PC-3 (cell line): ENCODE results near the gene FSCN2. TPM values are rescaled to one million over a fixed set of nuclear protein-coding genes. Genes with fewer than 3 reads are reported as not detected.

Experiments
- ATAC-seq: fragments of 200-7000 bp; cut with Tn5 transposase; 2 replicates; pipeline ENCODE4 v1.9.1; 2020; ENCODE audit warnings: mild to moderate bottlenecking, moderate library complexity
- BruUV-seq: library from RNA; stranded (reverse); fragments of 400-500 nt; replicated peaks from 2 replicates; lab custom pipeline; 2021; lab: Mats Ljungman, UMichigan
- CTCF ChIA-PET: fragments of 300-600 bp; sonication (Branson Sonifier 250); formaldehyde crosslinking; loops from one replicate; lab custom pipeline; 2022; ENCODE audit warnings: antibody characterized with exemption; lab: Charles Lee
- POLR2A ChIA-PET: fragments of 300-600 bp; sonication (Branson Sonifier 250); formaldehyde crosslinking; loops from one replicate; lab custom pipeline; 2022; ENCODE audit warnings: antibody characterized with exemption; ENCODE audit not compliant: unreplicated experiment; lab: Charles Lee
- DNase-seq: peaks from one replicate; pipeline ENCODE4 v3.0.0-alpha.2; 2015
- H2AFZ ChIP-seq: fragments of 300-600 bp; sonication (generic); 2 replicates; pipeline ENCODE4 v1.6.0; 2016; ENCODE audit warnings: antibody characterized with exemption, low read length
- H3F3A ChIP-seq: fragments of 300-600 bp; sonication (generic); one replicate; pipeline ENCODE4 v1.6.0; 2017; ENCODE audit warnings: antibody characterized with exemption, low read length, control low read depth, mild to moderate bottlenecking; ENCODE audit not compliant: unreplicated experiment
- H3K27ac ChIP-seq: fragments of 300-600 bp; sonication (generic); 2 replicates; pipeline ENCODE4 v1.5.1; 2016; ENCODE audit warnings: mild to moderate bottlenecking, low read length
- H3K27me3 ChIP-seq: fragments of 300-600 bp; sonication (generic); 2 replicates; pipeline ENCODE4 v1.6.1; 2016; ENCODE audit warnings: low read length, mixed read lengths
- H3K36me3 ChIP-seq: fragments of 300-600 bp; sonication (generic); 2 replicates; pipeline ENCODE4 v1.6.1; 2016; ENCODE audit warnings: low read depth, mixed run types, low read length, mixed read lengths
- H3K4me1 ChIP-seq: fragments of 300-600 bp; sonication (generic); 2 replicates; pipeline ENCODE4 v1.5.1; 2016; ENCODE audit warnings: low read length; ENCODE audit not compliant: insufficient read depth
- H3K4me2 ChIP-seq: fragments of 300-600 bp; sonication (generic); 2 replicates; pipeline ENCODE4 v1.6.0; 2016; ENCODE audit warnings: low read length
- H3K4me3 ChIP-seq: fragments of 300-600 bp; sonication (generic); 2 replicates; pipeline ENCODE4 v1.5.1; 2016; ENCODE audit warnings: mild to moderate bottlenecking, low read length, mixed read lengths
- H3K79me2 ChIP-seq: fragments of 300-600 bp; sonication (generic); 2 replicates; pipeline ENCODE4 v1.6.1; 2017; ENCODE audit warnings: low read length, mixed read lengths
- H3K9ac ChIP-seq: fragments of 300-600 bp; sonication (generic); 2 replicates; pipeline ENCODE4 v1.6.0; 2016; ENCODE audit warnings: mild to moderate bottlenecking, low read length
- H3K9me2 ChIP-seq: fragments of 300-600 bp; sonication (generic); replicated peaks from 2 replicates; pipeline ENCODE4 v1.6.1; 2016; ENCODE audit warnings: mixed run types, low read length, mixed read lengths
- H3K9me3 ChIP-seq: fragments of 300-600 bp; sonication (generic); 2 replicates; pipeline ENCODE4 v1.6.1; 2016; ENCODE audit warnings: low read length, mixed read lengths
- H4K20me1 ChIP-seq: fragments of 300-600 bp; sonication (generic); 2 replicates; pipeline ENCODE4 v1.6.1; 2016; ENCODE audit warnings: low read length, mixed read lengths
- EZH2 ChIP-seq: fragments of 300-600 bp; sonication (generic); IDR thresholded peaks from one replicate; pipeline ENCODE4 v1.6.1; 2017; ENCODE audit warnings: antibody characterized with exemption, mild to moderate bottlenecking, low read length; ENCODE audit not compliant: unreplicated experiment
- EZH2phosphoT487 ChIP-seq: fragments of 300-600 bp; sonication (generic); IDR thresholded peaks from 2 replicates; pipeline ENCODE4 v1.6.1; 2018; ENCODE audit warnings: mild to moderate bottlenecking, antibody characterized with exemption, low read length, borderline replicate concordance
- intact Hi-C: fragments of 100-400 bp; cut with micrococcal nuclease; formaldehyde crosslinking; loops from 2 replicates; pipeline ENCODE4 v1.9.0; 2023
- total RNA-seq: library from RNA; depleted of rRNA; stranded (reverse); fragments of >200 nt; gene quantifications from 2 replicates; pipeline ENCODE4 v1.2.3, GENCODE V29; 2014
- TF ChIP-seq, protein P1 (sequence below): fragments of 300-600 bp; sonication (generic); conservative IDR thresholded peaks from 2 replicates; pipeline ENCODE4 v1.5.1; 2017; ENCODE audit warnings: antibody characterized with exemption, low read depth, mild to moderate bottlenecking, low read length

Gene FSCN2
- total RNA-seq, 1 experiment from 2014 or later, result 0.87 TPM

DNA sequence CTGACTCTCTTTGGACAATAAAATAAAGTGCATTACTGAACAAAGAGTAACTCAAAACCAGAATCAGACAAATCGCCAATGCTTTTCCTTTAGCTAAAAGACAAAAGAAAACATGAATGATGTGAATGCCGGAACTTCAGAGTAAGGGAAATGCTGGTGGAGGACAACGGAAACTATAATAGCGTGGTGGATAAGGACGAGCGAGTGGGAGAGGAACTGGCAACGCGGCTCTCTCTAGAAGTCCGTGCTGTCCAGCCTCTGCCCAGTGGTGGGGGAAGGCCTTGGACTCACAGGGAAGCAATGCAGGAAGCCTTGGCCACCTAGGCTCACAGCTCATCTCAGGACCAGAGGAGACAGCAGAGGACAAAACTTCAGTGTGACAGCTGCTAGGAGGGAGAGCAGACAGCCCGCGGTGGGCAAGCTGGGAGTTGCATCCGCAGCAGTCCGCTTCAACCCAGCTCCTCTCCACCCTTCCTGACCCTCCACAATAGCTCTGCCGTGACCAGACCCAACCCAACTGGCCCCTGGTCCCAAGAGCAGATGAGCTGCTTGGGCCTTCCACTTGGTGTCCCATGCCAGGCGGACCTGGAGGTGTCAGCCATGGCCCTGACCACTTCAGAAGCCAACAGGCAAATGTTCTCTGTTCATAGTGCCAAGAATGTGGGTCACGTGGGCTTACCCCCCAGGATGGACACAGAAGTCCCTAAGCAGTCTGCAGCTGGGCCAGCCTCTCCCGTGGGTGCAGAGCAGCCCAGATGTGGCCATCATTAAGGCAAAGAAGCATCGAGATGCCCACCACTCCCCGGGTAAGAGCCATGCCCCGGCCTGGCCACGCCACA is 29.3 kb downstream of the FSCN2 start:
- no peak overlapping the region for H3K27ac ChIP-seq
- ATAC-seq (no peak), DNase-seq (no peak)
- CTCF ChIA-PET, result no interaction called here
- no peaks in the 10 kb centered on the region for H3K9me3 ChIP-seq
- H3K36me3 ChIP-seq, result peaks cover 45% of the 10 kb centered on the region
- H3K4me1 ChIP-seq, result peaks cover 46% of the 10 kb centered on the region
- POLR2A ChIA-PET, result no interaction called here
- no peaks in the 10 kb centered on the region for H3K79me2 ChIP-seq
- TF ChIP-seq EZH2phosphoT487 (no peak), EZH2 (no peak)
- TF ChIP-seq, protein P1, sequence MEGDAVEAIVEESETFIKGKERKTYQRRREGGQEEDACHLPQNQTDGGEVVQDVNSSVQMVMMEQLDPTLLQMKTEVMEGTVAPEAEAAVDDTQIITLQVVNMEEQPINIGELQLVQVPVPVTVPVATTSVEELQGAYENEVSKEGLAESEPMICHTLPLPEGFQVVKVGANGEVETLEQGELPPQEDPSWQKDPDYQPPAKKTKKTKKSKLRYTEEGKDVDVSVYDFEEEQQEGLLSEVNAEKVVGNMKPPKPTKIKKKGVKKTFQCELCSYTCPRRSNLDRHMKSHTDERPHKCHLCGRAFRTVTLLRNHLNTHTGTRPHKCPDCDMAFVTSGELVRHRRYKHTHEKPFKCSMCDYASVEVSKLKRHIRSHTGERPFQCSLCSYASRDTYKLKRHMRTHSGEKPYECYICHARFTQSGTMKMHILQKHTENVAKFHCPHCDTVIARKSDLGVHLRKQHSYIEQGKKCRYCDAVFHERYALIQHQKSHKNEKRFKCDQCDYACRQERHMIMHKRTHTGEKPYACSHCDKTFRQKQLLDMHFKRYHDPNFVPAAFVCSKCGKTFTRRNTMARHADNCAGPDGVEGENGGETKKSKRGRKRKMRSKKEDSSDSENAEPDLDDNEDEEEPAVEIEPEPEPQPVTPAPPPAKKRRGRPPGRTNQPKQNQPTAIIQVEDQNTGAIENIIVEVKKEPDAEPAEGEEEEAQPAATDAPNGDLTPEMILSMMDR, result no peak
- H3K9me2 ChIP-seq, result no peaks in the 10 kb centered on the region
- H3K4me3 ChIP-seq, result no peak overlapping the region
- H3F3A ChIP-seq, result no peaks in the 10 kb centered on the region
- H3K4me2 ChIP-seq, result no peak overlapping the region
- intact Hi-C loops, result loop anchor here (2.0 kb wide), 1 partner anchor 43 kb away; no protein-coding TSS in a partner anchor
- no peak overlapping the region for H3K9ac ChIP-seq
- no peak overlapping the region for H2AFZ ChIP-seq
- 0 out of 2 replicates have a peak, but pooled peaks cover 3% of the 10 kb centered on the region for H4K20me1 ChIP-seq
- no TSS peak for BruUV-seq
- H3K27me3 ChIP-seq, result no peaks in the 10 kb centered on the region

DNA sequence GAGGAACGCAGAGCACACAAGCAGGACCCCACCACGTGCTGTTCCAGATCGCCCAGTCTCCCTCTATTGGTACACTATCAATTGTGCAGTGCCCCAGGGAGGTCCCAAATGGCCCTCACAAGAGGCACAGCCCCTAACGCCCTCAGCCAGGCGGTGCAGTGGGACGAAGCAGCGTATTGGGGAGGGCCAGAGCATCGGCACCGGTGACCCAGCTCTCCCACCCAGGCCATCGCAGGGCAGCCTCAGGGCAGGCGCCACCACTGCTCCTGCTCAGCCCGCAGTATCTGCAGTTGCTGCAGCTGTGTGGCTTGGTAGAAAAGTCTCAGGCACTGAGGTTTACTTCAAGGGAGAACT is 29.9 kb downstream of the FSCN2 start:
- no peak for TF ChIP-seq EZH2
- Histone ChIP-seq H3K9me3 (no peaks in the 10 kb centered on the region), H3K4me3 (no peak overlapping the region), H3K9ac (no peak overlapping the region), H3K27ac (no peak overlapping the region), H3K9me2 (no peaks in the 10 kb centered on the region), H3K27me3 (no peaks in the 10 kb centered on the region), H4K20me1 (0 out of 2 replicates have a peak, but pooled peaks cover 3% of the 10 kb centered on the region), H2AFZ (no peak overlapping the region), H3K4me2 (no peak overlapping the region), H3K4me1 (peaks cover 46% of the 10 kb centered on the region), H3K79me2 (no peaks in the 10 kb centered on the region), H3K36me3 (peaks cover 49% of the 10 kb centered on the region), H3F3A (no peaks in the 10 kb centered on the region)
- ATAC-seq (no peak), DNase-seq (no peak)
- intact Hi-C loops, result no loop called here
- ChIA-PET CTCF (no interaction called here), POLR2A (no interaction called here)
- no TSS peak for BruUV-seq

DNA sequence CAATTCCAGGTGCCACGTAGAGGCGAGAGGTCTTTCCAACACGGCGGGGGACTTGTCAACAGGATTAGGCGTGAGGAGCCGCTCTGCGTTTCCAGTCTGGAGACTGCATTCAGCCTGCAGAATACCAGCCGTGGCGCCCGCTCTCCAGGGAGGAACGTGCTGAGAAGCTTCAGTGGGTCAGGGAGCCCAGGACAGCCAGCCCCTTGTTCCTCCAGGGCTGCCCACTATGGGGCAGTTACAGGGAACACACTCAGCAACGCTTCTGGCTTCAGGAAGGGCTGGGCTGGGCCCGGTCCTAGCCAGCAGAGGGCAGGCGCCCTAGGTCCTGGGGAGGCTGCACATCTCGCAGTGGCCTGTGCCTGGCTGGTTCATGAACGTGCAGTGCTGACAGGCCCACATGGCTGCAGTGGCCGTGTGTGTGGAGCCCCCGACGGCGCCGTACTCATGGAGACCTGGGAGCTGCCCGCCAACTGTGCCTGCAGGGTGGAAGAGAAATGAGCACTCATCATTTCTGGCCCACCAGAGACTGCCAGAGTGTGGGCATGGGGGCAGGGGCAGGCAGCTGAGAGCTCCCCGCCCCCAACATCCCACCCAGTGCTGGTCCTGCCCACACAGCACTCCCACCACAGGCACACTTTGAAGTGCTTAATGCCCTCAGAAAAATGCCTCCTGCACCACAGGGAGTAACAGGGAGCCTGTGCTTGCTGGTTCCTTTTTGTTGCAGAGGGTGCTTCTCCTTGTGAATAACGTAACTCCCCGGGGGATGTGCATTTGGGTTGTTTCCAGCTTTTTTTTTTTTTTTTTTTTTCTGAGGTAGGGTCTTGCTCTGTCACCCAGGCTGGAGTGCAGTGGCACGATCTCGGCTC is 31.0 kb downstream of the FSCN2 start:
- TF ChIP-seq, protein P1, result 0 out of 2 replicates have a peak, but pooled peaks have one; percentile 31
- no peak for TF ChIP-seq EZH2phosphoT487
- DNase-seq (no peak), ATAC-seq (peak; percentile 42)
- Histone ChIP-seq H3K4me2 (no peak overlapping the region), H3K79me2 (no peaks in the 10 kb centered on the region), H3F3A (no peaks in the 10 kb centered on the region), H3K27me3 (no peaks in the 10 kb centered on the region), H3K9me2 (no peaks in the 10 kb centered on the region), H3K4me3 (no peak overlapping the region), H3K36me3 (peaks cover 60% of the 10 kb centered on the region), H3K4me1 (peaks cover 36% of the 10 kb centered on the region), H2AFZ (no peak overlapping the region), H3K27ac (no peak overlapping the region), H3K9me3 (no peaks in the 10 kb centered on the region), H4K20me1 (0 out of 2 replicates have a peak, but pooled peaks cover 3% of the 10 kb centered on the region), H3K9ac (no peak overlapping the region)
- CTCF ChIA-PET, result no interaction called here
- intact Hi-C loops, result no loop called here
- no TSS peak for BruUV-seq
- POLR2A ChIA-PET, result no interaction called here
